HEK293 (cell line): ENCODE data around the gene OR2A14.

Experiments used
- CTCF ChIP-seq: fragments of 450-650 bp; formaldehyde crosslinking; IDR thresholded peaks from 2 replicates; pipeline ENCODE4 v1.5.1; 2016; ENCODE audit warnings: missing biosample characterization, missing genetic modification characterization
- KLF16 ChIP-seq: fragments of 450-650 bp; formaldehyde crosslinking; IDR thresholded peaks from 2 replicates; pipeline ENCODE4 v1.5.1; 2017; ENCODE audit warnings: missing biosample characterization, missing genetic modification characterization
- MYNN ChIP-seq: fragments of 450-650 bp; formaldehyde crosslinking; IDR thresholded peaks from 2 replicates; pipeline ENCODE4 v1.5.1; 2016; ENCODE audit warnings: missing biosample characterization, missing genetic modification characterization, borderline replicate concordance
- MZF1 ChIP-seq: fragments of 450-650 bp; formaldehyde crosslinking; IDR thresholded peaks from 2 replicates; pipeline ENCODE4 v1.5.1; 2017; ENCODE audit warnings: missing biosample characterization, missing genetic modification characterization, borderline replicate concordance
- PBX3 ChIP-seq: sonication (generic); formaldehyde crosslinking; IDR thresholded peaks from 2 replicates; pipeline ENCODE4 v1.8.1; 2022; ENCODE audit warnings: mild to moderate bottlenecking, moderate library complexity, missing genetic modification reagents
- ZNF776 ChIP-seq: fragments of 450-650 bp; formaldehyde crosslinking; IDR thresholded peaks from 2 replicates; pipeline ENCODE4 v1.5.0; 2017; ENCODE audit warnings: missing biosample characterization, missing genetic modification characterization, borderline replicate concordance

DNA sequence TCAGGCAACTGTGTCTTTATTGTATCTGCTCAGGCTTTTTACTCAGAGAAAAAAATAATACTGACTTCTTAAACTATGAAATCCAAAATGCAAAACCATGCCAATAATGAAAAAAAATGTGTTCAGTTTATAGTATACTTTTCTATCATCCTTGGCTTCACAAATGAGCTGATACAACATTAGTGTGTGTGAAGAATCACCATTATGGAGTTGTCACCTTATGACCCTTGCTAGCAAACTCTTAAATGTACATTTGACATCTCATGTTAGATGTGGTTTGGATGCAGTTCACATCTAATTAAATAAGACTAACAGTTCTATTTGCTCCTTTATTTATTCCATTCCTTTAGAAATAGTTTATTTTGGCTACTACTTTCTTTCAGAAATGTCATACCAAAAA, 17.8 kb upstream of the OR2A14 start:
- TF ChIP-seq CTCF (tag by site-specific recombination) (no peak), MYNN (tag by site-specific recombination) (no peak), MZF1 (tag by site-specific recombination) (no peak), PBX3 (CRISPR knock-in tag) (no peak), KLF16 (tag by site-specific recombination) (no peak), ZNF776 (tag by site-specific recombination) (no peak)
